ENCODE data around the gene JMJD6. TPM values are rescaled to one million over a fixed set of nuclear protein-coding genes. Genes with fewer than 3 reads are reported as not detected.

The JMJD6 gene
- total RNA-seq, 1 donor from 2014 or later, result 28.2 TPM

DNA sequence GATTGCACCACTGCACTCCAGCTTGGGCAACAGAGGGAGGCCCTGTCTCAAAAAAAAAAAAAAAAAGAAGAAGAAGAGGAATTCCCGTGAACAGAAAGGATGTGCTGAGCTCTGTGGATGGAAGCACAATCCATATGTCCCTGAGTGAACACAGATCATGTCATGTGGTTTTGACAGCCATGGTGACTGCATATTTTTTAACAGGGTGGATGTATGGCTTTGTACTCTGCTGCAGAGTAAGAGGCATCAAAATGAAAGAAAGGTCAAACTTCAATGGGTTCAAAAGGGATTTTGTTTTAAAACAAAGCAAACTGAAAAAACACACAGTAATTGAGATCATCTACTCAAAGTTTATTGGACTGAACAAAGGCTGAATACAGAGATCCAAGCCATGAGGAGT, 47.2 kb downstream of the JMJD6 start:
- no peak for DNase-seq (ENCODE audit: low spot score)

DNA sequence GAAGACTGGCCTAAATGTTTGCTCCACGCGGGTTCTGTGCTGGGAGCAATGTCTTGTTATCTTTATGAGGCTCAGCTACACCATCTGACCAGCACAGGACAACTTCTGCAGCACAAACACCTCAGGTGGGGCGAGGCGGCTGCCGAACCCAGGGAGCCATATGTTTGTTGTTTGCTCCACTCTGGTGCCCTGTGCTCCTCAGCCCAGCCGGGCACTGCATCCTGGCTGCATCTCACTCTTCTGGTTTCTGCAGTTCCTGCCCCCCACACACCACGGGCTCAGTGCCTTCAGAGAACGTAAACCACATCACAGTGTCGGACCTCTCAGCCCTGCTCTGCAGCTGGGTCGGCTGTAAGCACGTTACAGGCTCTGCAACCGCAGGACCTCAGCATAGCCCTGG, 48.1 kb downstream of the JMJD6 start:
- no peak for DNase-seq (ENCODE audit: low spot score)

DNA sequence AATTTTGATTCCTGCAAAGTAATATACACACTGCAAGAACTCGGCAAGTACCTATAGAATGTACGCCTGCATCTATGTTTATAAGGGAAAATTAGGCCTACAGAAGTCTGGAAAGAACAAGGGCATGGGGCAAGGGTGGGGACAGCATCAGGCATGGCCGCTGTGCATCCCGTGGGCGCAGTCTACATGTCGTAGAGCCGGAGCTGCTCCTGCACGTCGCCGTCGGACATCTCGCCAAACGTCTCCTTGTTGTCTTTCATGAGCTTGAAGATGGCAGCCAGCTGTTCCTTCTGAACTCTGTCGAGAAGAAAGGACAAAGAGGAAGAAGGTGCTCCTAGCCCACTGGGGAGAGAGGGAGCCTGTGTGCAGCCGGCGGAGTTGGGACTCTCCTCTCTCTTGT, 49.0 kb downstream of the JMJD6 start:
- no peak for DNase-seq (ENCODE audit: low spot score)

DNA sequence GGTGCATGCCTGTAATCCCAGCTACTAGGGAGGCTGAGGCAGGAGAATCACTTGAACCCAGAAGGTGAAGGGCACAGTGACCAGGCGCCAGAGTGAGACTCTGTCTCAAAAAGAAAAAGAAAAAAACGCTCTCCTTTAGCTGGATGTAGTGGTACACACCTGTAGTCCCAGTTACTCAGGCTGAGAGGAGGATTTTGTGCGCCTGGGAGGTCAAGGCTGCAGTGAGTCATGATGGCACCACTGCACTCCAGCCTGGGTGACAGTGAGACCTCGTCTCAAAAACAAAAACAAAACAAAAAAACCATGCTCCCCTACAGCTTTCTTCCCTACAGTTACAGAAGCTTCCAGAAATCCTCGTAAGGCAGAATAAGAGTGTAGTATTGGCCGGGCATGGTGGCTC, 49.8 kb downstream of the JMJD6 start:
- DNase-seq (ENCODE audit: low spot score), result no peak

DNA sequence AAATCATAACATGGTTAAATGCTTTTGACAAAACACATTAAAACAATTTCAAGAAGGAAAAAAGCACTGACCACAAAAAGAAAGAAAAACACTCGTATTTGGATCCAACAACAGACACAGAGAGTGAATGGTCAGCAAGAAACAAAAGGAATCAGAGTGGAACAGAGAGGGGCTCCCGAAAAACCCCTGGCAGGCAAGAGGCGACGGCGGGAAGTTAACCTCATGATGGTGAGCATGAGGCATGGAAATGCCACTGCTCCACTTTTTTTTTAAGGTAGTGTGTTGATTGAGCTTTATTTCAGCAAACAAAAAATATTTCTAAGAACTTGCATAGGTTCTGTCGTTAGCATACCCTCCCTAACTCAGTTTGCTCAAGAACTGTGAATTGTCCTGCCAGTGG, 50.8 kb downstream of the JMJD6 start:
- no peak for DNase-seq (ENCODE audit: low spot score)

DNA sequence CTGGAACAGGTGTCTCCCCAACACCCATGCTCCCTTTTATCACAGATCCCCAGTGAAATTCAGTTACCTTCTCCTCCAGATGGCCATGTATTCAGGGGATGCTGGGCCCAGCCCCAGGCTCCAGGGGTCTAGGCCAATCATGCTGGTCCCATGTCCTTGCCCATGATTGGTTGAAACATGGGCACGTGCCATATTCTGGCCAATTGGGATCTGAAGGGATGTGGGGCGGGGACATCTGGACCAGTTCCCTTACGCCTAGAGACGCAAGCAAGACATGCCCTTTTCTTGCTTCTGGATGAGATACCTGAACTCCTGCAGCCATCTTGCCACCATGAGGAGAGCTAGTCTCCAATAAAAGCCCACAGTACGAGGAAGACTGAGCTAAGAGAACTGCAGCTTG, 51.8 kb downstream of the JMJD6 start:
- no peak for DNase-seq (ENCODE audit: low spot score)

DNA sequence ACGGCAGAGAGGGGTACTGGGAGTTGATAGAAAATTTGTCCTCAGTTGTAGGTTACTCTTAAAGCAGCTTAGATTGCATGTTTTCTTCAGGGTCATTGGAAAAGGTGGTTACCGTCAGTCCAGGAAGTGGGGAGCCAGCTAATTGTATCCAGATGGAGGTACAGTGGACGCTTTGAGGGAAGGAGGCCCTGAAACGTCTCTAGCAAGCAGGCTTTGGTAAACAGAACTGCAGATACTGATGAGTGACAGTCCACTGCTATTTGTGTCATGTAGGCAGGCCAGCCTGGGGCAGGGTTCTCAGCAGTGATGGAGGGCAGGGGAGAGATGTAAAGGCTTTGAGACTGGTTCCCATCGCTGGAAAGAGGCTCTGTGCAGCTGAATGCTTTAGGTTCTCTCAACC, 52.7 kb downstream of the JMJD6 start:
- DNase-seq (ENCODE audit: low spot score), result no peak

DNA sequence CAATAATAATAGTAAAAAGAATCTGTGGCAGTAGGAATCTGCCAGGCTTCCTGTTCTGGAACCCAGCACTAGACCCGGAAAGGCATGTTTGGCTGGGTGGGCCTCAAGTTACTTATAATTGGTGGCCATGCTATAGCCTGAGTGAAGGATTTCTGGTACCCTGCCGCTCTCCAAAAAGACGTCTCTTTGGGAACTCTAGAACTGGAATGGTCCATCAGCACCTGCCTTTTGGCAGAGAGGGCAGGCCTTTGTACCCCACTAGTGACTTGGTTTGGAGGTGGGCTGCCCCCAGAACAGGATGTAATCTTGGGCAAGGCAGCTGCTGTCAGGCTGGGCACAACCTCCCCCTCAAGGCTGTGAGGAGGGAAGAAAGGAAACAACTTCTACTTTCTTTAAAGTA, 53.5 kb downstream of the JMJD6 start:
- no peak for DNase-seq (ENCODE audit: low spot score)

DNA sequence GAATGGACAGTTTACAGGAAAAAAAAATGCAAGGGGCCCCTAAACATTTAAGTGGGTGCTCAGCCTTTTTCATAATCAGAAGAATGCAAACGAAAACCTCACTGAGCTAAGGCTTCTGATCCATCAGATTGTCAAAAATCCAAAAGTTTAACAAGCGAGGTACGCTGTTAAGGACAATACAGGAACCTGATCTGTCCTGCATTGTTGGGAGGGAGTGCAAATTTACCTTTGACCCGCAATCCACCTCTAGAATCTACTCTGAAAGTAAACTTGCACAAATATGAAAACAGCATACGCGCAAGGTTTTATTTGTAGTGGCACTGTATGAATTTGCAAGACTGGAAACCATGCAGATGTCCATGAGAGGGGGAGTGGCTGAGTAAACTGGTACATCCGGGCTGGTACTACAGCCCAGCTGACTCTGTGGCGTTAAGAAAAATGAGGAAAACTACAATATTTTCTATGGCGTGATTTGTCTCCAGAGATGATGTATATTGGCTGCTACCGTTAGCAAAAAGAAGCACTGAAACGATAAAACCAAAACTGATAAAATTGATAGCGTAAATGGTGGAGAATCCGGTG, 54.0 kb downstream of the JMJD6 start:
- no peak for DNase-seq (ENCODE audit: low spot score)

DNA sequence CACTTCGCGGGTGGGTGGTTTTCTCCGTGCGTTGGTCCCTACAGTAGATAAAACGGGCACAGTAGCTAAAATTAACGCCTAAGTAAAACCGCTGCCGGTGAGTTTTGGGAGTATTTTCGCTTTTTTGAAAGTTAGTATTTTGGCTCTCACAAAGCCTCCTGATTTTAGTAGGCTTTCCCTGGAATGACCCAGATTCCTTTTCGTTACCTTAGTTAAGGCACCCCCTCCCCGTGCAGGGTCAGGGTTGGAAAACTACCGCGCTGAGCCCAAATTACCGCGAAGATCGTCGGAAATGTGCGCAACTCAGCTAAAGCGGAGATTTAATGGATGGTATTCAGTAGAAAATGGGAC, 54.5 kb downstream of the JMJD6 start:
- no peak for DNase-seq (ENCODE audit: low spot score)

DNA sequence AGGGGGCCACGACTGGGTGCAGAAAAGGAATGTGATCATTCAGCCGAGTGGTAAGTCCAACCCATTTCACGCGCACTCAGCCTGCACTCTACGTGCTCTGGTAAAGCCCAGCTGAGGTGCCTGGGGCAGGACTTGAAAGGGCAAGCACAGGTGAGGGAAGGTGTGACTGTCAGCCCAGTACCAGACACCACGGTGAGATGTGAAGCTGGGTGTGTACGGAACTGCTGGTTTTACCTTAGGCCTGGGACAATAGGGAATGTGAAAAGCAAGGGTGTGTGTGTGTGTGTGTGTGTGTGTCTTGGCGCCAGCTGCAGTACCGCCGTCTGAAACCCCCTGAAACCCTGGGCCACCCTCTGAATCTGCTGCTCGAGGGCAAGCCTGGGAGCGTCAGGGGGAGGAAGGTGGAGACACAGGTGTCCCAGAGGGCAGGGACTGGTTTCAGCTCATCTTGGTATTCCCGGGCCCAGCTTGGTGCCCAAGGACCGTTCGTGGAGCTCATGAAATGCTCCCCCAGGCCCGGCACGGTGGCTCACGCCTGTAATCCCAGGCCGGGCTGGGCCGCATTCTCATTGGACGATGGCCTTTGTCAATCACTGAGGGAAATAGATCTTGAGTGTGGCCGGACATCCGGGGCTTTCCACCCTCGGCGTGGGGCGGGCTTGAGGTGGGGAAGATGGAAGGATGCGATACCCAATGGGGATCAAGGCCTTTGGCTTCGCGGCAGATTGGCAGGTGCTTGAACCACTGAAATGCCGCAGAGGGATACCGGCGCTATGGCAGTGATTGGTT, 55.1 kb downstream of the JMJD6 start:
- peak; percentile 100 for DNase-seq (ENCODE audit: low spot score)

DNA sequence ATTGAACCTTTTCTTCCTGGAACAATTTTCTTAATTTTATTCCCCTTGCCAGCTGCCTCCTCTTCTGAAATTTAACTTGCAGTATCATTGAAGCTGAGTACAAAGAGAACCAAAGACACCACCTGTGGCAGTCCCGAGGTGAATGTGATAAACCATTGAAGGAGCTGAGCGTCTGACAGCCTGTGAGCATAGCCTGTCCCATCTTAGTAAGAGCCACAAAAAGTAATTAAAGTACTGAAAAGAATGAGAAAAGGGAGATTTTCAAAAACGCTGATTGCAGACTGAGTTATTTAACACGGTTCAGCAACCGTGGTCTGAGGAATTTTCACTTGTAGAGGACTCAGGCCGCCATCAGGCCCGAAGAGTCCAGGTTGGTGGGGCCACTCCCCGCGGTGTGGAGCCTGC, 55.7 kb downstream of the JMJD6 start:
- DNase-seq (ENCODE audit: low spot score), result no peak

DNA sequence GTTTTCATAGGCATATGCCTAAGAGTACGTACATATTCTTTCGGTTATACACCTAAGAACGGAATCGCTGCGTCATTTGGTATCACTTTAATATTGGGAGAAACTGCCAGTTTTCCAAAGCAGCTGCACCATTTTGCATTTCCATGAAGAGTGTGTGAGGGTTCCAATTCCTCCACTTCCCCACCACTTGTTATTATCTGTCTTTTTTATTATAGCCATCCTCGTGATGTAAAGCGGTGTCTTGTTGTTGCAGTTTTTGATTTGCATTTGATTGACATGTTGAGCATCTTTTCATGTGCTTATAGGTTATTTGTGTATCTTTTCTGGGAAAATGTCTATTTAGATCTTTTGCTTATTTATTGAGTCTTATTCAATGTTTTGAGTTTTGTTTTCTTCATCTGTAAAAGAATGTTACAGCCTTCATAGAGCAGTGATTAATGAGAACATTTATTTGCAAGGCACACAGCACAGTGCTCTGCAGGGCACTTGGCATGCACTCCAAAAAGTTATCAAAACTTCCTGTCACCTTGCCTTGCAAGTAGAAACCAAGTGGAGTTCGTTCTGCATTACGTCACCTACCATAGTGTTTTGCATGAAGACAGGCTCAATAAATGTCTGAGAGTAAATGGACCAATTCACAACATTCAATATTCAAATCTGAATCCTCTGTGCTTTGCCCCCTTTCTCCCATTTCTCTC, 56.2 kb downstream of the JMJD6 start:
- DNase-seq (ENCODE audit: low spot score), result no peak

Other genes starting within 250 kb of the JMJD6 start
- gene RHBDF2, start 225.2 kb downstream of the JMJD6 start, total RNA-seq, result 41.6 TPM
- gene CYGB, start 188.9 kb downstream of the JMJD6 start, total RNA-seq, result 24.6 TPM
- 11.5 TPM for gene PRCD, start 186.6 kb downstream of the JMJD6 start, total RNA-seq
- gene ST6GALNAC2, start 140.7 kb downstream of the JMJD6 start, total RNA-seq, result 28.7 TPM
- 11.3 TPM for gene ST6GALNAC1, start 82.8 kb downstream of the JMJD6 start, total RNA-seq
- gene MXRA7, start 15.6 kb downstream of the JMJD6 start, total RNA-seq, result 129 TPM
- gene METTL23, start 233 bp upstream of the JMJD6 start, total RNA-seq, result 28.5 TPM
- gene SRSF2, start 10.7 kb upstream of the JMJD6 start, total RNA-seq, result 231 TPM
- gene MFSD11, start 11.5 kb upstream of the JMJD6 start, total RNA-seq, result 27.0 TPM
- gene MGAT5B, start 141.8 kb upstream of the JMJD6 start, total RNA-seq, result 1.7 TPM

All from ureter (tissue), 1 donor.